Measurements from ENCODE around the gene KTN1. TPM values are rescaled to one million over a fixed set of nuclear protein-coding genes. Genes with fewer than 3 reads are reported as not detected.

Gene KTN1
- total and polyA plus RNA-seq, 2 experiments from 2014 or later = 124 to 607 TPM

DNA sequence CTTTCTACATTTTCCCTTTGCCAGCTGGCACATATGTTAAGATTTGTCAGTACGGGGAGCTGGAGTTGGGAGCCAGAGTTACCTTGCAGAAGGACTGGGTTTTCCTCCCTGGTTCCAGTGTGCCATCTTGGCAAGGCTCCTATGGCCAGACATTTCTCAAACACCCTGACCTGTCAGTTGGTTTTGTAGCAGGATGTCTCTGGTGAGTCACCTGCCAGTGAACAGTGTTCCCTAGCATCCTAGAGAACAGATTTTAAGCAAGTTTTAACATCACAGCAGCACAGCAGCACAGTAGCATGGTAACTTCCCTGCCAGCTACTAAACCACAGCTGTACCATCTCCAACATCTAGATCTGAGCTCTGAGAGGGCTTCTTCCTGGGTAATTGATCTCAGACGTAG, 26.2 kb upstream of the KTN1 start:
- Histone ChIP-seq H3K27me3 (ENCODE audit: insufficient read depth) (no peaks in the 10 kb centered on the region), H3K4me1 (ENCODE audit: insufficient read depth) (no peaks in the 10 kb centered on the region), H3K9me2 (ENCODE audit: insufficient read depth) (no peaks in the 10 kb centered on the region), H3F3A (replicated peaks; ENCODE audit: low read depth) (no peaks in the 10 kb centered on the region), H3K36me3 (ENCODE audit: insufficient read depth) (no peaks in the 10 kb centered on the region), H3K4me2 (no peak overlapping the region), H3K4me3 (no peak overlapping the region), H2AFZ (no peak overlapping the region), H4K20me1 (replicated peaks; ENCODE audit: insufficient read depth) (no peaks in the 10 kb centered on the region), H3K27ac (ENCODE audit: low read depth) (no peak overlapping the region), H3K79me2 (replicated peaks; ENCODE audit: insufficient read depth) (no peaks in the 10 kb centered on the region)
- H3K27me3 Mint-ChIP-seq (ENCODE audit: insufficient read depth, low read depth, poor library complexity) = peaks cover 1% of the 10 kb centered on the region
- no peaks in the 10 kb centered on the region for H3K4me1 Mint-ChIP-seq
- TF ChIP-seq ZNF331 (CRISPR knock-in tag; IDR thresholded peaks at IDR 0.05; ENCODE audit: low read depth) (no peak), EZH2phosphoT487 (IDR thresholded peaks at IDR 0.05; ENCODE audit: unreplicated experiment) (no peak), STAT1 (IDR thresholded peaks at IDR 0.05; ENCODE audit: unreplicated experiment) (no peak)
- TF ChIP-seq, protein P1, sequence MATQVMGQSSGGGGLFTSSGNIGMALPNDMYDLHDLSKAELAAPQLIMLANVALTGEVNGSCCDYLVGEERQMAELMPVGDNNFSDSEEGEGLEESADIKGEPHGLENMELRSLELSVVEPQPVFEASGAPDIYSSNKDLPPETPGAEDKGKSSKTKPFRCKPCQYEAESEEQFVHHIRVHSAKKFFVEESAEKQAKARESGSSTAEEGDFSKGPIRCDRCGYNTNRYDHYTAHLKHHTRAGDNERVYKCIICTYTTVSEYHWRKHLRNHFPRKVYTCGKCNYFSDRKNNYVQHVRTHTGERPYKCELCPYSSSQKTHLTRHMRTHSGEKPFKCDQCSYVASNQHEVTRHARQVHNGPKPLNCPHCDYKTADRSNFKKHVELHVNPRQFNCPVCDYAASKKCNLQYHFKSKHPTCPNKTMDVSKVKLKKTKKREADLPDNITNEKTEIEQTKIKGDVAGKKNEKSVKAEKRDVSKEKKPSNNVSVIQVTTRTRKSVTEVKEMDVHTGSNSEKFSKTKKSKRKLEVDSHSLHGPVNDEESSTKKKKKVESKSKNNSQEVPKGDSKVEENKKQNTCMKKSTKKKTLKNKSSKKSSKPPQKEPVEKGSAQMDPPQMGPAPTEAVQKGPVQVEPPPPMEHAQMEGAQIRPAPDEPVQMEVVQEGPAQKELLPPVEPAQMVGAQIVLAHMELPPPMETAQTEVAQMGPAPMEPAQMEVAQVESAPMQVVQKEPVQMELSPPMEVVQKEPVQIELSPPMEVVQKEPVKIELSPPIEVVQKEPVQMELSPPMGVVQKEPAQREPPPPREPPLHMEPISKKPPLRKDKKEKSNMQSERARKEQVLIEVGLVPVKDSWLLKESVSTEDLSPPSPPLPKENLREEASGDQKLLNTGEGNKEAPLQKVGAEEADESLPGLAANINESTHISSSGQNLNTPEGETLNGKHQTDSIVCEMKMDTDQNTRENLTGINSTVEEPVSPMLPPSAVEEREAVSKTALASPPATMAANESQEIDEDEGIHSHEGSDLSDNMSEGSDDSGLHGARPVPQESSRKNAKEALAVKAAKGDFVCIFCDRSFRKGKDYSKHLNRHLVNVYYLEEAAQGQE (IDR thresholded peaks at IDR 0.05; ENCODE audit: unreplicated experiment) = no peak
- no peaks in the 10 kb centered on the region for H3K36me3 Mint-ChIP-seq (ENCODE audit: low read depth)
- ATAC-seq (no peak), DNase-seq (ENCODE audit: low spot score) (no peak)
- H3K4me3 Mint-ChIP-seq = no peak overlapping the region
- no peaks in the 10 kb centered on the region for H3K9me3 Mint-ChIP-seq
- H3K27ac Mint-ChIP-seq = no peak overlapping the region

DNA sequence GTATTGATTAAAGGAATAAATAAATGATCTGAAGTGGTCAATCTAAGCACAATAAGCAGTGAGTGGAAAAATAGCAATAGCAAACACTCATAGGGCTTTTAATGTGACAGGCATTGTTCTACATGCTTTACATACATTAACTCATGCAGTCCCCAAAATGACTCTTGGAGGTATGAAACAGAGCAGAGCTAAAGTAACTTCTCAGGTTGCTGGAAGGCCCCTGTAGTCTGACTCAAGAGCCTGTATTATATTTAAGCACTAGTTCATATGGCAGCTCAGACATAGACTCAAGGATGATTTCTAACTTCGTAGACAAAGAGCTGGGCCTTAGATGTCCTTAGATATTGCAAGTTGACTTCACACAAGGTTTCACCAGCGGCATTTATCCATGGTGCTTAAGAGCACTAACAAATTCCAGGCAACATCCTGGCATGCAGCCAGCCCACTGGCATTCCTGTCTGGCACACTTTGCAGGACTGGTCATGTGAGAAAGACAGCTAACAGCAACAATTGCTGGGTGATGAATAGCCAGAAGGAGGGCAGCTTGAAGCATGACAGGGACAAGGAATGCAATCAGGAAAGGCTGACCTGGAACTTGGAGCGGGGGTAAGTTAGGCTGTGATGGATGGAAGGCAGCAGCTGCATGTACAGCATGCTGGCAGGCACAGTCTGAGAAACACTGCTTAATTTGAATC, 22.9 kb upstream of the KTN1 start:
- Mint-ChIP-seq H3K27ac (no peak overlapping the region), H3K4me3 (no peak overlapping the region)
- no peak overlapping the region for H3K4me2 ChIP-seq
- TF ChIP-seq EZH2phosphoT487 (IDR thresholded peaks at IDR 0.05; ENCODE audit: unreplicated experiment) (no peak), ZNF114 (CRISPR knock-in tag; IDR thresholded peaks at IDR 0.05) (no peak), EZH2 (IDR thresholded peaks at IDR 0.05; ENCODE audit: low read depth, unreplicated experiment) (no peak), NANOG (IDR thresholded peaks at IDR 0.05; ENCODE audit: borderline replicate concordance) (no peak), JUNB (IDR thresholded peaks at IDR 0.05; ENCODE audit: unreplicated experiment) (no peak), CREB1 (CRISPR knock-in tag; IDR thresholded peaks at IDR 0.05; ENCODE audit: low read depth) (no peak), ZNF331 (CRISPR knock-in tag; IDR thresholded peaks at IDR 0.05; ENCODE audit: low read depth) (no peak), POLR2AphosphoS5 (IDR thresholded peaks at IDR 0.05; ENCODE audit: low read depth) (no peak)
- TF ChIP-seq, protein P2, sequence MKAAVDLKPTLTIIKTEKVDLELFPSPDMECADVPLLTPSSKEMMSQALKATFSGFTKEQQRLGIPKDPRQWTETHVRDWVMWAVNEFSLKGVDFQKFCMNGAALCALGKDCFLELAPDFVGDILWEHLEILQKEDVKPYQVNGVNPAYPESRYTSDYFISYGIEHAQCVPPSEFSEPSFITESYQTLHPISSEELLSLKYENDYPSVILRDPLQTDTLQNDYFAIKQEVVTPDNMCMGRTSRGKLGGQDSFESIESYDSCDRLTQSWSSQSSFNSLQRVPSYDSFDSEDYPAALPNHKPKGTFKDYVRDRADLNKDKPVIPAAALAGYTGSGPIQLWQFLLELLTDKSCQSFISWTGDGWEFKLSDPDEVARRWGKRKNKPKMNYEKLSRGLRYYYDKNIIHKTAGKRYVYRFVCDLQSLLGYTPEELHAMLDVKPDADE (IDR thresholded peaks at IDR 0.05) = no peak
- TF ChIP-seq, protein P1 (IDR thresholded peaks at IDR 0.05; ENCODE audit: unreplicated experiment) = no peak
- TF ChIP-seq, protein P3, sequence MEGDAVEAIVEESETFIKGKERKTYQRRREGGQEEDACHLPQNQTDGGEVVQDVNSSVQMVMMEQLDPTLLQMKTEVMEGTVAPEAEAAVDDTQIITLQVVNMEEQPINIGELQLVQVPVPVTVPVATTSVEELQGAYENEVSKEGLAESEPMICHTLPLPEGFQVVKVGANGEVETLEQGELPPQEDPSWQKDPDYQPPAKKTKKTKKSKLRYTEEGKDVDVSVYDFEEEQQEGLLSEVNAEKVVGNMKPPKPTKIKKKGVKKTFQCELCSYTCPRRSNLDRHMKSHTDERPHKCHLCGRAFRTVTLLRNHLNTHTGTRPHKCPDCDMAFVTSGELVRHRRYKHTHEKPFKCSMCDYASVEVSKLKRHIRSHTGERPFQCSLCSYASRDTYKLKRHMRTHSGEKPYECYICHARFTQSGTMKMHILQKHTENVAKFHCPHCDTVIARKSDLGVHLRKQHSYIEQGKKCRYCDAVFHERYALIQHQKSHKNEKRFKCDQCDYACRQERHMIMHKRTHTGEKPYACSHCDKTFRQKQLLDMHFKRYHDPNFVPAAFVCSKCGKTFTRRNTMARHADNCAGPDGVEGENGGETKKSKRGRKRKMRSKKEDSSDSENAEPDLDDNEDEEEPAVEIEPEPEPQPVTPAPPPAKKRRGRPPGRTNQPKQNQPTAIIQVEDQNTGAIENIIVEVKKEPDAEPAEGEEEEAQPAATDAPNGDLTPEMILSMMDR (conservative IDR thresholded peaks at IDR 0.05; ENCODE audit: low read depth in 2 of 2) = no peak

More for the DNA sequence above, 22.9 kb upstream of the KTN1 start:
- no peaks in the 10 kb centered on the region for H3K27me3 ChIP-seq (ENCODE audit: insufficient read depth)
- Mint-ChIP-seq H3K9me3 (no peaks in the 10 kb centered on the region), H3K4me1 (no peaks in the 10 kb centered on the region), H3K36me3 (ENCODE audit: low read depth) (no peaks in the 10 kb centered on the region), H3K27me3 (ENCODE audit: insufficient read depth, low read depth, poor library complexity) (peaks cover 1% of the 10 kb centered on the region)
- H3K4me3 ChIP-seq = no peak overlapping the region
- ATAC-seq = no peak
- no peaks in the 10 kb centered on the region for H4K20me1 ChIP-seq (replicated peaks; ENCODE audit: insufficient read depth)
- H3F3A ChIP-seq (replicated peaks; ENCODE audit: low read depth) = no peaks in the 10 kb centered on the region
- no peaks in the 10 kb centered on the region for H3K4me1 ChIP-seq (ENCODE audit: insufficient read depth)
- no peak overlapping the region for H3K27ac ChIP-seq (ENCODE audit: low read depth)
- no peaks in the 10 kb centered on the region for H3K36me3 ChIP-seq (ENCODE audit: insufficient read depth)
- no peaks in the 10 kb centered on the region for H3K79me2 ChIP-seq (replicated peaks; ENCODE audit: insufficient read depth)
- H2AFZ ChIP-seq = no peak overlapping the region
- DNase-seq (ENCODE audit: low spot score) = no peak
- no peaks in the 10 kb centered on the region for H3K9me2 ChIP-seq (ENCODE audit: insufficient read depth)
